Occipital lobe (tissue), 2 donors: ENCODE data around the gene MAPK1. TPM values are rescaled to one million over a fixed set of nuclear protein-coding genes. Genes with fewer than 3 reads are reported as not detected.
A peak's percentile ranks its signal among the peaks of the same experiment; 100 is the strongest.
"Not testable (repeated sequence)": the region's sequence is repeated elsewhere in the genome, so short reads cannot be mapped to it uniquely, and the experiment has no call there.

Source experiments
- DNase-seq: peaks from one replicate; lab custom pipeline; 2025; lab: John Stamatoyannopoulos, UW
- total RNA-seq: library from RNA; depleted of rRNA; stranded (reverse); fragments of >200 nt; gene quantifications from one replicate; pipeline ENCODE4 v1.2.3, GENCODE V29; 2014

The MAPK1 gene
- total RNA-seq, 1 donor from 2014 or later = 76.0 TPM

DNA sequence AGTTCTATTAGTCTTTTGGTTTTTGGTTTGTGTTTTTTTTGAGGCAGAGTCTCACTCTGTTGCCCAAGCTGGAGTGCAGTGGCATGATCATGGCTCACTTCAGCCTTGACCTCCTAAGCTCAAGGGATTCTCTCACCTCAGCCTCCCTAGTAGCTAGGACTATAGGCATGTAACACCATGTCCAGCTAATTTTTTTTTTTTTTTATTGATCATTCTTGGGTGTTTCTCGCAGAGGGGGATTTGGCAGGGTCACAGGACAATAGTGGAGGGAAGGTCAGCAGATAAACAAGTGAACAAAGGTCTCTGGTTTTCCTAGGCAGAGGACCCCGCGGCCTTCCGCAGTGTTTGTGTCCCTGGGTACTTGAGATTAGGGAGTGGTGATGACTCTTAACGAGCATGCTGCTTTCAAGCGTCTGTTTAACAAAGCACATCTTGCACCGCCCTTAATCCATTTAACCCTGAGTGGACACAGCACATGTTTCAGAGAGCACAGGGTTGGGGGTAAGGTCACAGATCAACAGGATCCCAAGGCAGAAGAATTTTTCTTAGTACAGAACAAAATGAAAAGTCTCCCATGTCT is 15.4 kb upstream of the MAPK1 start:
- DNase-seq = not testable (repeated sequence)

GRCh38 chr22:21881841-21882753 is 14.7 kb upstream of the MAPK1 start:
- no peak for DNase-seq

DNA sequence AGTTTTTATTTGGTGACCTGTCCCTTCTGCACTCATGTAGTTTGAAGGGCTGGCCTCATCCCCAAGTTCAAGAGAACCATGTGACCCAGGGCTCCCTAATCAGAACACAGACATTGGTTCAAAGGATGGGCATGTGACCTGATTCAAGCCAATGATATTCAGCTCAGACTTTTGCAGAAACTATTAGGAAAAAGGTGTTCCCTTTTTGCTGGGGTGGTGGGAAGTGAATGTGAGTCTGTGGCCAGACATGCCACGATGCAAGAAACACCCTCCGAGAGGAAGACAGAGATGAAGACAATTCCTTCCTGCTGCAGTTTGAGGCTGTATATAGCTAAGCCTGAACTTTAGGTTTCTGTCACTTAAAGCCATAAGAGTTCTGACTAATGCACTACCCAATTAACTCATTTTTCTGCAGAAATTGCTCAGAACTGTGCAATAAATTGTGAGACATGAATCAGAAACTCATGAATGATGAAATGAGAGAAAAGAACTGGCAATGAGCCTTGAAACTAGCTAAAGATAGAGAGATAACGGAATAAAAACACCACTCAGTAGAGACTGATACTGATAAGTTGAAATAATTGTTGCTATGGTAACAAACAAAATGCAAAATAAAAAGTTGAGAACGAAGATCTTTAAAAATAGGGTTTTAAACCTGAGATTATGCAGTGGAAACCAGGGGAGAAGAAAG is 9.2 kb upstream of the MAPK1 start:
- DNase-seq = no peak

DNA sequence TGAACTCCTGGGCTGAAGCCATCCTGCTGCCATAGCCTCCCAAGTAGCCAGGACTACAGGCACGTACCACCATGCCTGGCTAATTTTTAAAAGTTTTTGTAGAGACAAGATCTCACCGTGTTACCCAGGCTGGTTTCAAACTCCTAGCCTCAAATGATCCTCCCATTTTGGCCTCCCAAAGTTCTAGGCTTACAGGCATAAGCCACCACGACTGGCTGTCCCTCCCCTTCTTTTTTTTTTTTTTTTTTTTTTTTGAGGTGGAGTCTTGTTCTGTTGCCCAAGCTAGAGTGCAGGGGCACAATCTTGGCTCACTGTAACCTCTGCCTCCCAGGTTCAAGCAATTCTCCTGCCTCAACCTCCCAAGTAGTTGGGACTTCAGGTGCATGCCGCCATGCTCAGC is 7.5 kb upstream of the MAPK1 start:
- DNase-seq = not testable (repeated sequence)

GRCh38 chr22:21873619-21874018 is 6.2 kb upstream of the MAPK1 start:
- no peak for DNase-seq

DNA sequence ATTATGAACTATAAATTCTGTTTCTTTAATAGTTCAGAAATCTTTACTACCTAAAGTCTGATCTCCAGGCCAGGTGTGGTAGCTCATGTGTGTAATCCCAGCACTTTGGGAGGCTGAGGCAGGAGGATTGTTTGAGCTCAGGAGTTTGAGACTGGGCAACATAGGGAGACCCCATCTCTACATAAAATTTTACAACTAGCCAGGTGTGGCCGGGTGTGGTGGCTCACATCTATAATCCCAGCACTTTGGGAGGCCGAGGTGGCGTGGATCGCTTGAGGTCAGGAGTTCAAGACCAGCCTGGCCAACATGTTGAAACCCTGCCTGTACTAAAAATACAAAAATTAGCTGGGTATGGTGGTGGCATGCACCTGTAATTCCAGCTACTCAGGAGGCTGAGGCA is 5.3 kb upstream of the MAPK1 start:
- not testable (repeated sequence) for DNase-seq

- DNase-seq = no peak
Measured at GRCh38 chr22:21868651-21869050, 1.2 kb upstream of the MAPK1 start.

GRCh38 chr22:21866833-21867527 is 465 bp downstream of the MAPK1 start:
- DNase-seq = no peak

DNA sequence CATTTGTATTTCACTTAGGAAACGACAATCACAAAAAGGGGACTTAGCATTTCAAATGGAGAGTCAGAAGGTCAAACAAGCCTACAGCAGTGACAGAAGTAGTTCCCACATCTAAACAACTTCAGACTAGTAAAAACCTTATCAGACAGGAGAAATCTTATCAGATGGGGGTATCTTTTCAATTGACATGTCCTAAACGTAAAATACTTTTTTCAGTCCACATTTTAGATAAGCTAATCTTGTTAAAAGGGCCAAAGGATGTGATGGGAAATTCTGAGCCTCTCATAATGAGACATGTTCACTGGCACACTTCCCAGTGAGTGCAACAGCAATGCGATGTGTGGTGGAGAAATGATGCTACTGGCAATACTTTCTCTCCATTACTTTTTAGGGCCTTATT is 2.4 kb downstream of the MAPK1 start:
- DNase-seq = peak; percentile 15

DNA sequence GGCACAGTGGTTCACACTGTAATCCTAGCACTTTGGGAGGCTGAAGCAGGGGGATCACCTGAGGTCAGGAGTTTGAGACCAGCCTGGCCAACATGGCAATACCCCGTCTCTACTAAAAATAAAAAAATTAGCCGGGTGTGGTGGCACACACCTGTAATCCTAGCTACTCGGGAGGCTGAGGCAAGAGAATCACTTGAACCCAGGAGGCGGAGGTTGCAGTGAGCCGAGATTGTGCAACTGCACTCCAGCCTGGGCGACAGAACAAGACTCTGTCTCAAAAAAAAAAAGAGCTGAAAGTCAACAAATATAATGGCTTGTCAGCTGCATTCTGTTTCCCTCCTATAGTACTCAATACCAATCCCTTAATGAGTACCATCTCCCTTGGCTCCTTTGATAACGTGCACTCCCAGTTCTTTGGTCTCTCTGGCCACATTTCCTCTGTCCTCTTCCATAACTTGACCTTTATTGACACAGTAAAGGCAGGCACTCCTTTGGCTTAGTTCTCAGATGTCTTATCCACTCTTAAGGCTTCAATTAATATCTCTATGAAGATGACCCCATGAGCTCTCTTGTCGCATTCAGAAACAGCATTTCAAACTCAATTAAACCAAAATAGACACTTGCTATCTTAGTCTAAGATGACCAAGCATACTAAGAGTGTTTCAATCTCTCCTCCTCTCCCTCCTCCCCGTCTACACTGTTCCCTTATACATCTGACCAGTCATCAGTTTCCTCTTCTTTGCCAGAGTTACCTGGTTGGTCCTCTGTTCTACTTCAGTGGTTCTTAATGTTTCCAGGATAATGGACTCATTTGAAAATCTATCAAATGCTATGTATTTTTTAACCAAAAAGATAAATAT is 4.8 kb downstream of the MAPK1 start:
- no peak for DNase-seq

- no peak for DNase-seq
Measured at GRCh38 chr22:21861851-21862250, 5.6 kb downstream of the MAPK1 start.

DNA sequence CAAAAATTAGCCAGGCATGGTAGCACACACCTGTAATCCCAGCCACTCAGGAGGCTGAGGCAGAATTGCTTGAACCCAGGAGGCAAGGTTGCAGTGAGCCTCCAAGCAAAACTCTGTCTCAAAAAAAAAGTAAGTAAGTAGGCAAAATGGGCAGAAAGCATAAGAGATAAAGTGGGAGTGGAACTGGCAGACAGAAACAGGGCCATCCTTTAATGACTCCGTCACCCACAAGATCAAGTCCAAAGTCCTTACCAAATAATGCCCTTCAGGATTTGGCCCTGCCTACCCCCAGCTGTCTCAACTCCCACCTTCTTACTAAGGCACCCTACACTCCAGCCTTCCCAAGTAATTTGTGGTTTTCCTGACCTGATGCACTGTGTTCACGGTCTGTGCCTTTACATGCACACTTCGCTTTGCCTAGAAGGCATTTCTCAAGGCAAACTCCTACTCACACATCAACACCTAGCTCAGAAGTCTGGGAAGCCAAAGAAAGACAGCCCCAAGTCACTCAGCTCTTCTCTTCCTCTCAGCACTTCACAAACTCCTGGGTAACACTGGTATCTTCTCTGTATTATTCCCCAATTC is 6.1 kb downstream of the MAPK1 start:
- no peak for DNase-seq

GRCh38 chr22:21860491-21861039 is 6.9 kb downstream of the MAPK1 start:
- no peak for DNase-seq

DNA sequence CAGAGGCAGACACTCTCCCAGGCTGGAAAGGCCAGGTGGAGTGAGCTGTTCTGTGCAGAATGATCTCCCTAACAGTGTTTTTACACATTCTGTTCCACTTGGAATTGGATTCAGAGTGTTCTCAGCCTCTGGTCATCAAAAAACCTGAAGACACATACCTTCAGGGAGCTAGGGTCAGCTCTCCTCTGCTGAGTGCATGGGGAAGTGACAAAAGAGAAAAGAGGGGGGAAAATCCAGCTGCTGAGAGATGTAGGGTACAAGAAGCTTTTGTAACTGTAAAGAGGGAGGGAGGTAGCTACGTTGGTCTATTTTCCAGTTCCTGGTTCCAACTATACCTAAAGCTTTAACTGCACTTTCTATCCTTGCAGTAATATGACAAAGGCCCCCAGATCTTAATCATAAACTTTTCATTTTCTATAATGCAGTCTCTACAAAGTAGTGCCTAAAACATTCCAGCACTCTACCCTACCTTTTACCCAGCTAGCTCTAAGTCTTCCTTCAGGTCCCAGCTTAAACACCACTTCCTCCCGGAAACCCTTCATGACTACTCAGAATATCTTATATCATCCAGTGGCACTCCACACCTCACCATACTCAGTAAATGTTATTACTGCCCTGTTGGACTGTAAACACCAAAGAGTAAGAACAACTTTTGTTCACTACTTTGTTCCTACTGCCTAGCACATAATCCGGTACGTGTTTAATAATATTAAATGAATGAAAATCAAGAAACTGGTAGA is 9.2 kb downstream of the MAPK1 start:
- no peak for DNase-seq

DNA sequence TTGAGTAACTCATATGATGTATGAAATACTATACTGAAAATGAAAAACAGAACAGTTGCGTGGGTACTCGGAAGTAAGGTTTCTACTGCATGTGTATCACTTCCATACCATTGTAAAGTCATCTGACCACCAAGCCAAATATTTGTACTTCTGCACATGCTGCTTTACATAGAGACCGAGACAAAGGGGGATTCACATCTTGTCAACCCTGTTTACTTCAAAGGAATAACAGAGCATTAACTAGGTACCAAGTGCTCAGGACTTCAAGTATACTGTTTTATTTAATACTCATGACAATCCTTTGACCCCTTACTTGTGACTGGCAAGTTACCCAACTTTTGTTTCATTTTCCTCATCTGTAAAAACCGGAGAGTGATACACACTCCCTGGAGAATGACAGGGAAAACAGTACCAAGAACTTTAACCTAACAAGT is 9.9 kb downstream of the MAPK1 start:
- DNase-seq = no peak

- DNase-seq = no peak
Measured at GRCh38 chr22:21856868-21857267, 10.6 kb downstream of the MAPK1 start.

GRCh38 chr22:21856197-21856596 is 11.2 kb downstream of the MAPK1 start:
- DNase-seq = no peak

GRCh38 chr22:21855676-21856075 is 11.8 kb downstream of the MAPK1 start:
- no peak for DNase-seq

- DNase-seq = no peak
Measured at GRCh38 chr22:21850660-21851059, 16.8 kb downstream of the MAPK1 start.
